CD4-positive, alpha-beta T cell treated with Interferon gamma for 1 hour (primary cell): Measurements from ENCODE around the gene AZI2.

ENCODE experiments used
- DNase-seq: peaks from one replicate; pipeline ENCODE4 v3.0.0-alpha.2; 2020

Gene AZI2

GRCh38 chr3:28300345-28300962 lies 48.2 kb downstream of the AZI2 start:
- no peak for DNase-seq

- no peak for DNase-seq
Observed at GRCh38 chr3:28299705-28300104, 48.9 kb downstream of the AZI2 start.

- no peak for DNase-seq
Observed at GRCh38 chr3:28295898-28296490, 52.6 kb downstream of the AZI2 start.

- no peak for DNase-seq
Observed at GRCh38 chr3:28294667-28295413, 53.8 kb downstream of the AZI2 start.

- DNase-seq = no peak
Observed at GRCh38 chr3:28292622-28293021, 56.0 kb downstream of the AZI2 start.

- no peak for DNase-seq
Observed at GRCh38 chr3:28291577-28291976, 57.0 kb downstream of the AZI2 start.

GRCh38 chr3:28290863-28291300 lies 57.7 kb downstream of the AZI2 start:
- no peak for DNase-seq

GRCh38 chr3:28287046-28287445 lies 61.6 kb downstream of the AZI2 start:
- DNase-seq = no peak

GRCh38 chr3:28286595-28286994 lies 62.0 kb downstream of the AZI2 start:
- no peak for DNase-seq

- no peak for DNase-seq
Observed at GRCh38 chr3:28280781-28281180, 67.8 kb downstream of the AZI2 start.

- no peak for DNase-seq
Observed at GRCh38 chr3:28279770-28280169, 68.9 kb downstream of the AZI2 start.

GRCh38 chr3:28278918-28279317 lies 69.7 kb downstream of the AZI2 start:
- DNase-seq = no peak

- no peak for DNase-seq
Observed at GRCh38 chr3:28273837-28274236, 74.8 kb downstream of the AZI2 start.
